Liver (tissue), 3 donors: ENCODE measurements around the gene NOA1.

ENCODE experiments used
- ATF3 ChIP-seq: IDR thresholded peaks from 2 replicates; pipeline ENCODE4 v1.6.1; 2016; ENCODE audit warnings: antibody characterized with exemption
- CTCF ChIP-seq: fragments of 150-350 bp; IDR thresholded peaks from 2 replicates; pipeline ENCODE4 v1.5.1; 2017; ENCODE audit warnings: improper control_type of control experiment, low read depth, low read length; ENCODE audit not compliant: missing input control
- EGR1 ChIP-seq, 2 donors: IDR thresholded peaks; 2 replicates each; pipeline ENCODE4 v1.6.1; 2016 to 2018; ENCODE audit warnings: antibody characterized with exemption in 2 of 2, low read depth in 2 of 2
- FOXA1 ChIP-seq: IDR thresholded peaks from 2 replicates; pipeline ENCODE4 v1.6.1; 2016; ENCODE audit warnings: antibody characterized with exemption
- FOXA2 ChIP-seq: IDR thresholded peaks from 2 replicates; pipeline ENCODE4 v1.6.1; 2016; ENCODE audit warnings: antibody characterized with exemption
- GABPA ChIP-seq, 2 donors: IDR thresholded peaks in 1 of 2; conservative IDR thresholded peaks in 1 of 2; 2 replicates each; pipeline ENCODE4 v1.6.1; 2016; ENCODE audit warnings: antibody characterized with exemption in 2 of 2, mild to moderate bottlenecking in 1 of 2, moderate library complexity in 1 of 2
- JUND ChIP-seq, 2 donors: IDR thresholded peaks; 2 replicates each; pipeline ENCODE4 v1.6.1; 2016; ENCODE audit warnings: antibody characterized with exemption in 2 of 2
- MAX ChIP-seq: IDR thresholded peaks from 2 replicates; pipeline ENCODE4 v1.6.1; 2016; ENCODE audit warnings: antibody characterized with exemption
- REST ChIP-seq: IDR thresholded peaks from 2 replicates; pipeline ENCODE4 v1.6.1; 2016; ENCODE audit warnings: antibody characterized with exemption, mild to moderate bottlenecking
- SP1 ChIP-seq: IDR thresholded peaks from 2 replicates; pipeline ENCODE4 v1.6.1; 2018; ENCODE audit warnings: antibody characterized with exemption, mild to moderate bottlenecking
- TAF1 ChIP-seq: conservative IDR thresholded peaks from 2 replicates; pipeline ENCODE4 v1.6.1; 2016; ENCODE audit warnings: antibody characterized with exemption, mild to moderate bottlenecking
- YY1 ChIP-seq: IDR thresholded peaks from 2 replicates; pipeline ENCODE4 v1.6.1; 2016; ENCODE audit warnings: antibody characterized with exemption, mild to moderate bottlenecking
- donor health status: healthy.
- donor health status: healthy.

GRCh38 chr4:56937262-56937661 lies 40.1 kb downstream of the NOA1 start:
- TF ChIP-seq CTCF (no peak), ATF3 (no peak), MAX (no peak), YY1 (no peak), GABPA (IDR thresholded peaks at IDR 0.05 in 1 of 2, conservative IDR thresholded peaks at IDR 0.05 in 1 of 2) (no peak), EGR1 (IDR thresholded peaks at IDR 0.05; ENCODE audit: low read depth in 2 of 2) (no peak), SP1 (no peak), FOXA2 (no peak), REST (no peak), JUND (IDR thresholded peaks at IDR 0.05) (no peak), FOXA1 (no peak), TAF1 (no peak)
